Measurements from ENCODE around the gene CEP76. TPM values are rescaled to one million over a fixed set of nuclear protein-coding genes. Genes with fewer than 3 reads are reported as not detected.
A peak's percentile ranks its signal among the peaks of the same experiment; 100 is the strongest.

CEP76 gene, protein sequence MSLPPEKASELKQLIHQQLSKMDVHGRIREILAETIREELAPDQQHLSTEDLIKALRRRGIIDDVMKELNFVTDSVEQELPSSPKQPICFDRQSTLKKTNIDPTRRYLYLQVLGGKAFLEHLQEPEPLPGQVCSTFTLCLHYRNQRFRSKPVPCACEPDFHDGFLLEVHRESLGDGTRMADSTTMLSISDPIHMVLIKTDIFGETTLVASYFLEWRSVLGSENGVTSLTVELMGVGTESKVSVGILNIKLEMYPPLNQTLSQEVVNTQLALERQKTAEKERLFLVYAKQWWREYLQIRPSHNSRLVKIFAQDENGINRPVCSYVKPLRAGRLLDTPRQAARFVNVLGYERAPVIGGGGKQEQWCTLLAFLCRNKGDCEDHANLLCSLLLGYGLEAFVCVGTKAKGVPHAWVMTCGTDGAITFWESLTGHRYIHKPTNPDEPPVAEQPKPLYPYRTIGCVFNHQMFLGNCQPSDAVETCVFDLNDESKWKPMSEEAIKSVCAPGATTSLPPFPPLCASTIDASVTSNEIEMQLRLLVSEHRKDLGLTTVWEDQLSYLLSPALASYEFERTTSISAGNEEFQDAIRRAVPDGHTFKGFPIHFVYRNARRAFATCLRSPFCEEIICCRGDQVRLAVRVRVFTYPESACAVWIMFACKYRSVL
- total RNA-seq (1 to 10 TPM; 2.7 to 5.9 (median 4.0) TPM), polyA plus RNA-seq (1 to 10 TPM; 1.9 to 2.5 TPM)
- long read RNA-seq, donor 1, partial matches to known transcripts = 0 of 3 reads
- long read RNA-seq, donor 1, other reads (novel, unspliced or antisense) = 0 of 3 reads
- long read RNA-seq, donor 2, partial matches to known transcripts = 0 of 6 reads
- long read RNA-seq, donor 2, other reads (novel, unspliced or antisense) = 1 of 6 reads
- long read RNA-seq, donor 3, partial matches to known transcripts = 1 of 5 reads
- long read RNA-seq, donor 3, other reads (novel, unspliced or antisense) = 0 of 5 reads

DNA sequence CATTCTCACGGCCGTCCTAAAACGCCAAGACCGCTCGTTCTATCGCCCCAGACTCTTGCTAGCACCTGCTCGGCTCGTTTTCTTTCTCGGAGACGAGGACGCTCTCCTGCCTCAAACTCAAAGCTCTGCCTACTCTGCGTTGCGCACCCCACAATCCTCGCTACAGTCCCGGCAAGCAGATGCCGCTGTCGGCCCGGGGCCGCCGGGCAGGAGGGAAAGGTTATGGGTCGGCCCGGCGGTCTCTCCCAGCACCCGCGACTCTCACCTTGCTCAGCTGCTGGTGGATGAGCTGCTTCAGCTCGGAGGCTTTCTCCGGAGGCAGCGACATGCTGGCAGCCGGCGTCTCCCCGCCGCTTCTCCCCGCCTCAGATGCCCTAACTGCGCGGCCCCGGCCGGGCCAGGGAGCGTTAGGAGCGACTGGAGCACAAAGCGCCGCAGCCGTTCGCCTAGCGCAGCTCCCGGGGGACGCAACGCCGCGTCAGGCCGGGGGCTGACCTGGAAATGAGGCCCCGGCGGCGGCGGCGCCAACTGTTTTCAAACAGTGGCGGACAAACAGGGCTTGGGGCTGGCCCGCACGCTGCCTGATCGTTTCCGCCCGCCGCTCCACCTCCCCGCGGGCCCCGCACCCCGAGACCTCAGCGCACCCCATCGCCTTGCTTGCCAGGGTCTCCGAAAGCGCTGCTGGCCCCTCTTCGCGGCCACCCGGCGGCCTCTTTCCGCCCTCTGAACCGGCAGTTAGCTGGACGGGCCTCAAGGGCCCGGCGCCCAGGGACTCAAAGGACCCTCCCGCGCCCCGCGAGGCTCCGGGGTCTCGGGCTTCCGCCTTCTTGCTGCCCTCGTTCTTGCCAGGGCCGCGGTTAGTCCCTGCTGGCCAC, at the start of gene CEP76, which contains the start of gene PSMG2:
CEP76 (minus strand) TSS at position 503 of the 875 bp plus-strand sequence; CDS start at position 328, 175 bp downstream.
PSMG2 (plus strand) TSS at position 822 of the 875 bp plus-strand sequence. CDS start 66 bp downstream, outside the sequence.
- H3K36me3 ChIP-seq = peaks cover 0 to 54% (median 19%) of the 10 kb centered on the region in 9 donors
- peak; percentile 93 to 94 for DNase-seq
- H3K9me3 ChIP-seq = no peaks in the 10 kb centered on the region
- WGBS, 2 donors = 0% methylated on average over 88 to 89 of the region's 89 CpGs
- H3K27ac ChIP-seq = peak within 1 kb of the TSS; percentile 94 to 99 (median 96)
- peak; percentile 95 to 97 (median 97) for ATAC-seq
- peaks cover 4 to 45% (median 31%) of the 10 kb centered on the region in 9 donors for H3K4me1 ChIP-seq
- H3K27me3 ChIP-seq = no peaks in the 10 kb centered on the region
- TF ChIP-seq, protein P1, sequence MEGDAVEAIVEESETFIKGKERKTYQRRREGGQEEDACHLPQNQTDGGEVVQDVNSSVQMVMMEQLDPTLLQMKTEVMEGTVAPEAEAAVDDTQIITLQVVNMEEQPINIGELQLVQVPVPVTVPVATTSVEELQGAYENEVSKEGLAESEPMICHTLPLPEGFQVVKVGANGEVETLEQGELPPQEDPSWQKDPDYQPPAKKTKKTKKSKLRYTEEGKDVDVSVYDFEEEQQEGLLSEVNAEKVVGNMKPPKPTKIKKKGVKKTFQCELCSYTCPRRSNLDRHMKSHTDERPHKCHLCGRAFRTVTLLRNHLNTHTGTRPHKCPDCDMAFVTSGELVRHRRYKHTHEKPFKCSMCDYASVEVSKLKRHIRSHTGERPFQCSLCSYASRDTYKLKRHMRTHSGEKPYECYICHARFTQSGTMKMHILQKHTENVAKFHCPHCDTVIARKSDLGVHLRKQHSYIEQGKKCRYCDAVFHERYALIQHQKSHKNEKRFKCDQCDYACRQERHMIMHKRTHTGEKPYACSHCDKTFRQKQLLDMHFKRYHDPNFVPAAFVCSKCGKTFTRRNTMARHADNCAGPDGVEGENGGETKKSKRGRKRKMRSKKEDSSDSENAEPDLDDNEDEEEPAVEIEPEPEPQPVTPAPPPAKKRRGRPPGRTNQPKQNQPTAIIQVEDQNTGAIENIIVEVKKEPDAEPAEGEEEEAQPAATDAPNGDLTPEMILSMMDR (IDR thresholded peaks at IDR 0.05) = no peak
- intact Hi-C loops (cut with DNase I) = loop anchor here in 2 of 10 donors (2.0 kb wide), 1 partner anchor 24 kb away; no protein-coding TSS in a partner anchor
- peak within 1 kb of the TSS; percentile 70 to 96 (median 93) for H3K4me3 ChIP-seq

DNA sequence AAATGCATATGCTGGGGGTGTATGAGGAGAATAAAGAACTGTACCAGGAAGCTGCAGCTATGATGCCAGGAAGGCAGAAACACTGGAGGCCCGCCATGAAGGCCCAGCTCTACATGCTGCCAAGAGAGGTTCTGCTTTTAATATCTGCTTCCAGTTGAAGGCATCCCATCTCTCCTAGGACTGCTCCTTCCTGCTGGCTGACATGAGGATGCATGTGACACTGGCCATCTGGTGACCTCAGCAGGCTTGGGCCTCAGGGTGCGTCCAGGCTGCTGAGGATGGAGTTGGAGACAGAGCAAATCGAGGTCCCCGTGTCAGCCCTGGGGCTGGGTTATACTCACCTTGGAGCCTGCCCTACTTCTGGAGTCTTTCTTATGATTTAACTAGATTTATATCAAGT, 49.4 kb upstream of the CEP76 start:
- no peak overlapping the region for H3K4me3 ChIP-seq
- ATAC-seq (no peak), DNase-seq (no peak)
- H3K4me1 ChIP-seq = no peaks in the 10 kb centered on the region
- H3K27ac ChIP-seq = no peak overlapping the region
- intact Hi-C loops (cut with DNase I) = no loop called here
- WGBS, 2 donors = 58 to 64% methylated on average over 4 of the region's 4 CpGs
- H3K36me3 ChIP-seq = no peaks in the 10 kb centered on the region
- no peaks in the 10 kb centered on the region for H3K27me3 ChIP-seq
- TF ChIP-seq, protein P1 (IDR thresholded peaks at IDR 0.05) = no peak
- no peaks in the 10 kb centered on the region for H3K9me3 ChIP-seq

DNA sequence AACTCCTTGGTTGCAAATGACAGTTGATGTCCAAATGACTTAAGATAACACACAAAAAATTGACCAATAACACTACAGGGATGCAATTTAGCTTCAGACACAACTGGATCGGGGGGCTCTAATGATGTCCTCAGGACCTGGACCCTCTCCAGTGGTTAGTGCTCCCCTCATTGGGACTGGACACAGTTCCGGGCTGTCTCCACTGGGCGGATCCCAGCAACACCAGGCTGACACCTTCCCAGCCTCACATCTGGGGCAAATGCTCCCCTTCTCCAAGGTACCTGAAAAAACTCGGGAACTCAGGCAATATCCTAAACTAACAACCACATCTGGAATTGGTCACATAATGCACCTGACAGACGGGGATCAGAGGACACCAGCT, 49.0 kb upstream of the CEP76 start:
- no peaks in the 10 kb centered on the region for H3K4me1 ChIP-seq
- H3K36me3 ChIP-seq = no peaks in the 10 kb centered on the region
- H3K27me3 ChIP-seq = no peaks in the 10 kb centered on the region
- ATAC-seq (no peak), DNase-seq (no peak)
- 87 to 92% methylated on average over 5 of the region's 5 CpGs for WGBS, 2 donors
- intact Hi-C loops (cut with DNase I) = no loop called here
- H3K9me3 ChIP-seq = no peaks in the 10 kb centered on the region
- no peak overlapping the region for H3K4me3 ChIP-seq
- TF ChIP-seq, protein P1 (IDR thresholded peaks at IDR 0.05) = no peak
- no peak overlapping the region for H3K27ac ChIP-seq
